T-helper 9 cell (primary cell): ENCODE results near the gene RAD51B.
"Not testable (repeated sequence)": the region's sequence is repeated elsewhere in the genome, so short reads cannot be mapped to it uniquely, and the experiment has no call there.

Experiments
- DNase-seq: peaks from one replicate; pipeline ENCODE4 v3.0.0-alpha.2; 2020

Gene RAD51B

GRCh38 chr14:68284333-68284732 lies 464.8 kb downstream of the RAD51B start:
- DNase-seq = no peak

- no peak for DNase-seq
Observed at GRCh38 chr14:68284834-68285233, 465.3 kb downstream of the RAD51B start.

GRCh38 chr14:68285421-68286179 lies 466.0 kb downstream of the RAD51B start:
- DNase-seq = peak; percentile 23

- no peak for DNase-seq
Observed at GRCh38 chr14:68286667-68287066, 467.1 kb downstream of the RAD51B start.

- DNase-seq = not testable (repeated sequence)
Observed at GRCh38 chr14:68289452-68289851, 469.9 kb downstream of the RAD51B start.

- DNase-seq = no peak
Observed at GRCh38 chr14:68291820-68292219, 472.2 kb downstream of the RAD51B start.

- no peak for DNase-seq
Observed at GRCh38 chr14:68292441-68293215, 473.0 kb downstream of the RAD51B start.

GRCh38 chr14:68293404-68293803 lies 473.8 kb downstream of the RAD51B start:
- no peak for DNase-seq

GRCh38 chr14:68295316-68295816 lies 475.8 kb downstream of the RAD51B start:
- no peak for DNase-seq

GRCh38 chr14:68297039-68297438 lies 477.5 kb downstream of the RAD51B start:
- no peak for DNase-seq

GRCh38 chr14:68297876-68298468 lies 478.4 kb downstream of the RAD51B start:
- no peak for DNase-seq

GRCh38 chr14:68300608-68301007 lies 481.0 kb downstream of the RAD51B start:
- no peak for DNase-seq

- no peak for DNase-seq
Observed at GRCh38 chr14:68301219-68301618, 481.6 kb downstream of the RAD51B start.

- DNase-seq = not testable (repeated sequence)
Observed at GRCh38 chr14:68302938-68303337, 483.4 kb downstream of the RAD51B start.

GRCh38 chr14:68305738-68306137 lies 486.2 kb downstream of the RAD51B start:
- no peak for DNase-seq

GRCh38 chr14:68306265-68306933 lies 486.8 kb downstream of the RAD51B start:
- no peak for DNase-seq

GRCh38 chr14:68306934-68307789 lies 487.6 kb downstream of the RAD51B start:
- no peak for DNase-seq

- DNase-seq = no peak
Observed at GRCh38 chr14:68307790-68308168, 488.2 kb downstream of the RAD51B start.

GRCh38 chr14:68308726-68309520 lies 489.3 kb downstream of the RAD51B start:
- no peak for DNase-seq

- DNase-seq = no peak
Observed at GRCh38 chr14:68309616-68310015, 490.0 kb downstream of the RAD51B start.

GRCh38 chr14:68312300-68312699 lies 492.7 kb downstream of the RAD51B start:
- DNase-seq = no peak
